GM12878 (cell line): ENCODE data around the gene CACNG4. TPM values are rescaled to one million over a fixed set of nuclear protein-coding genes. Genes with fewer than 3 reads are reported as not detected.
A peak's percentile ranks its signal among the peaks of the same experiment; 100 is the strongest.

Experiments
- ATAC-seq: fragments of 200-7000 bp; cut with Tn5 transposase; 3 replicates; pipeline ENCODE4 v1.9.1; 2020; ENCODE audit warnings: mild to moderate bottlenecking, moderate library complexity
- BruUV-seq: library from RNA; stranded (reverse); fragments of 400-500 nt; replicated peaks from 2 replicates; lab custom pipeline; 2021; lab: Mats Ljungman, UMichigan
- CTCF ChIA-PET: fragments of 300-600 bp; sonication (Branson Sonifier 250); formaldehyde crosslinking; extraction: SDS; loops from one replicate; lab custom pipeline; 2021; ENCODE audit warnings: inconsistent platforms; lab: Yijun Ruan, JAX
- POLR2A ChIA-PET: fragments of 350-600 bp; formaldehyde crosslinking; extraction: SDS; loops from one replicate; lab custom pipeline; 2021; ENCODE audit warnings: inconsistent platforms; lab: Charles Lee
- RAD21 ChIA-PET: fragments of 300-600 bp; sonication (Branson Sonifier 250); formaldehyde crosslinking; loops from one replicate; lab custom pipeline; 2023; ENCODE audit warnings: antibody characterized with exemption; ENCODE audit not compliant: unreplicated experiment; lab: Charles Lee
- SMC1A ChIA-PET: fragments of 300-600 bp; sonication (Branson Sonifier 250); formaldehyde crosslinking; loops from one replicate; lab custom pipeline; 2023; ENCODE audit not compliant: unreplicated experiment, uncharacterized antibody; lab: Charles Lee
- DNase-seq: peaks from one replicate; pipeline ENCODE4 v3.0.0-alpha.2; 2011; ENCODE audit warnings: low read depth, low spot score
- FAIRE-seq: peaks from 3 replicates; lab custom pipeline; 2011; peaks lifted over from hg19 to GRCh38; lab: Jason Lieb, UNC
- H2AFZ ChIP-seq: 2 replicates; pipeline ENCODE4 v1.6.0; 2011; ENCODE audit warnings: low read depth, low read length, control low read depth; ENCODE audit not compliant: control insufficient read depth
- H3K27ac ChIP-seq: 2 replicates; pipeline ENCODE4 v1.5.1; 2011; ENCODE audit warnings: control low read depth; ENCODE audit not compliant: control insufficient read depth, insufficient read depth
- H3K27me3 ChIP-seq, 2 experiments: replicated peaks in 1 of 2; 2 replicates each; pipeline versions ENCODE4 v1.6.0 to v1.6.1; 2011; ENCODE audit warnings: low read length in 1 of 2; ENCODE audit not compliant: control insufficient read depth in 2 of 2, insufficient read depth in 2 of 2
- H3K36me3 ChIP-seq, 2 experiments: 2 replicates each; pipeline ENCODE4 v1.5.1; 2011; ENCODE audit warnings: low read length in 1 of 2; ENCODE audit not compliant: control insufficient read depth in 2 of 2, insufficient read depth in 2 of 2
- H3K4me1 ChIP-seq: 2 replicates; pipeline ENCODE4 v1.6.1; 2011; ENCODE audit warnings: mild to moderate bottlenecking, low read length, moderate library complexity, mixed read lengths; ENCODE audit not compliant: control insufficient read depth, insufficient read depth
- H3K4me2 ChIP-seq: 2 replicates; pipeline ENCODE4 v1.6.0; 2011; ENCODE audit warnings: control low read depth; ENCODE audit not compliant: control insufficient read depth, insufficient read depth
- H3K4me3 ChIP-seq: fragments of 200-600 bp; sonication (generic); 2 replicates; pipeline ENCODE4 v1.5.1; 2016
- H3K79me2 ChIP-seq: 2 replicates; pipeline ENCODE4 v1.6.0; 2011; ENCODE audit warnings: low read length; ENCODE audit not compliant: control insufficient read depth, insufficient read depth
- H3K9ac ChIP-seq: 2 replicates; pipeline ENCODE4 v1.8.0; 2011; ENCODE audit warnings: low read length, control low read depth, mixed read lengths; ENCODE audit not compliant: control insufficient read depth, insufficient read depth
- H3K9me3 ChIP-seq: replicated peaks from 3 replicates; pipeline ENCODE4 v1.5.1; 2011; ENCODE audit warnings: mild to moderate bottlenecking, low read length; ENCODE audit not compliant: control insufficient read depth, insufficient read depth
- H4K20me1 ChIP-seq: 2 replicates; pipeline ENCODE4 v1.6.0; 2011; ENCODE audit not compliant: control insufficient read depth, insufficient read depth
- BCLAF1 ChIP-seq: fragments of 450-650 bp; IDR thresholded peaks from 2 replicates; pipeline ENCODE4 v1.6.1; 2017; ENCODE audit warnings: antibody characterized with exemption, mild to moderate bottlenecking, moderate library complexity
- HCFC1 ChIP-seq: fragments of 150-350 bp; IDR thresholded peaks from 2 replicates; pipeline ENCODE4 v1.6.1; 2014; ENCODE audit warnings: low read length
- SMARCA5 ChIP-seq: fragments of 450-650 bp; IDR thresholded peaks from 2 replicates; pipeline ENCODE4 v1.6.1; 2017; ENCODE audit warnings: mild to moderate bottlenecking
- ZBTB33 ChIP-seq: fragments of 450-650 bp; IDR thresholded peaks from 2 replicates; pipeline ENCODE4 v1.6.1; 2017; ENCODE audit warnings: mild to moderate bottlenecking
- WGBS: methylation state at CpG from one replicate; pipeline ENCODE4 v1.1.6; 2016; ENCODE audit warnings: low lambda C conversion rate; ENCODE audit not compliant: insufficient replicate concordance, insufficient coverage; ENCODE audit errors: missing lambda C conversion rate; 5-methylcytosine and 5-hydroxymethylcytosine counted together
- in situ Hi-C: fragments of 300-500 bp; cut with MboI; formaldehyde crosslinking; loops from 9 replicates; pipeline ENCODE4 v1.14.3; 2018; ENCODE audit warnings: mixed read lengths
- intact Hi-C: fragments of 100-400 bp; cut with micrococcal nuclease; formaldehyde crosslinking; loops from one replicate; pipeline ENCODE4 v1.14.2; 2022; ENCODE audit not compliant: unreplicated experiment
- polyA plus RNA-seq, 11 experiments: library from polyadenylated mRNA; depleted of rRNA in 4 of 11; unstranded in 6 of 11; stranded (reverse) in 5 of 11; fragments of >200 nt; fragmentation: Nextera tagmentation in 4 of 11; fragmentation: Illumina TruSeq in 1 of 11; extraction: Ambion mirVana in 4 of 11; extraction: Trizol in 1 of 11; gene quantifications; 1 replicate in 1 of 11; 2 replicates in 10 of 11; pipeline versions ENCODE4 v1.2.1 to v1.2.3, GENCODE V29; 2011 to 2016; ENCODE audit warnings: inconsistent platforms in 2 of 11, missing spikeins in 2 of 11, low read depth in 1 of 11
- total RNA-seq, 4 experiments: library from RNA; depleted of rRNA in 3 of 4; stranded (reverse); fragments of >200 nt in 3 of 4; fragmentation: Illumina TruSeq in 1 of 4; extraction: Trizol in 1 of 4; gene quantifications; 2 replicates each; pipeline versions ENCODE4 v1.2.1 to v1.2.3, GENCODE V29; 2013 to 2021

CACNG4 gene
- total and polyA plus RNA-seq, 10 of the 15 experiments (the other 5 are each of a cell fraction or from before 2014, with no cell fraction given): 0.08 TPM; not detected in 8

- FAIRE-seq (peak; percentile 7), ATAC-seq (no peak), DNase-seq (no peak)
- ChIA-PET RAD21 (no interaction called here), CTCF (interaction anchor here (1.0 kb wide), 1 partner anchor 347 kb away, joined by 3 read pairs; no protein-coding TSS in a partner anchor), POLR2A (no interaction called here), SMC1A (interaction anchor here (1.9 kb wide), 1 partner anchor 32 kb away, joined by 5 read pairs; no protein-coding TSS in a partner anchor)
- no peaks in the 10 kb centered on the region for H3K4me1 ChIP-seq
- H3K27ac ChIP-seq: no peak overlapping the region
- TF ChIP-seq ZBTB33: no peak
- no TSS peak for BruUV-seq
- H3K36me3 ChIP-seq: peaks cover 0 to 7% of the 10 kb centered on the region in 2 experiments; a peak in 2 of 4 replicates
- H3K4me3 ChIP-seq: no peak overlapping the region
- H3K9me3 ChIP-seq: no peaks in the 10 kb centered on the region
- no peaks in the 10 kb centered on the region for H3K27me3 ChIP-seq
- intact Hi-C loops (no loop called here), in situ Hi-C loops (no loop called here)
- no peaks in the 10 kb centered on the region for H4K20me1 ChIP-seq
- WGBS: 94% methylated on average over 3 of the region's 3 CpGs
- H3K9ac ChIP-seq: no peak overlapping the region
- H2AFZ ChIP-seq: no peak overlapping the region
- H3K4me2 ChIP-seq: no peak overlapping the region
- no peaks in the 10 kb centered on the region for H3K79me2 ChIP-seq
These were observed 110.3 kb downstream of the CACNG4 start for GRCh38 chr17:67074781-67075180.

- RAD21 ChIA-PET: interaction anchor here (1.4 kb wide), 1 partner anchor 9 kb away, joined by 3 read pairs; no protein-coding TSS in a partner anchor
- SMC1A ChIA-PET: interaction anchor here (0.6 to 1.9 kb wide), 4 partner anchors 14 to 1561 kb away, joined by 3 to 5 read pairs (median 4); no protein-coding TSS in a partner anchor
- TF ChIP-seq HCFC1 (no peak), SMARCA5 (no peak), BCLAF1 (no peak)
- TF ChIP-seq, all 136 proteins: peak for 0
These were observed 111.8 kb downstream of the CACNG4 start for GRCh38 chr17:67076290-67076689.

More at GRCh38 chr17:67076290-67076689, 111.8 kb downstream of the CACNG4 start:
- Histone ChIP-seq H2AFZ (no peak overlapping the region), H3K4me2 (no peak overlapping the region), H4K20me1 (no peaks in the 10 kb centered on the region), H3K27ac (no peak overlapping the region), H3K9me3 (no peaks in the 10 kb centered on the region), H3K79me2 (no peaks in the 10 kb centered on the region; the same call in 1 of the 2 replicates), H3K4me3 (no peak overlapping the region), H3K4me1 (peaks cover 8% of the 10 kb centered on the region), H3K9ac (no peak overlapping the region), H3K27me3 (no peaks in the 10 kb centered on the region), H3K36me3 (peaks cover 0 to 7% of the 10 kb centered on the region in 2 experiments; a peak in 3 of 4 replicates)
- in situ Hi-C loops: no loop called here
- intact Hi-C loops: no loop called here
- WGBS: 87% methylated on average over 7 of the region's 7 CpGs
- CTCF ChIA-PET: interaction anchor here (1.0 to 1.2 kb wide), 2 partner anchors 12 to 91 kb away, joined by 4 read pairs; no protein-coding TSS in a partner anchor
- no TSS peak for BruUV-seq
- FAIRE-seq: no peak
- POLR2A ChIA-PET: interaction anchor here (1.0 kb wide), 1 partner anchor 10 kb away, joined by 3 read pairs; no protein-coding TSS in a partner anchor
- no peak for DNase-seq
- no peak for ATAC-seq
